B cell (primary cell): Measurements from ENCODE around the gene THUMPD1. TPM values are rescaled to one million over a fixed set of nuclear protein-coding genes. Genes with fewer than 3 reads are reported as not detected.

Source experiments
- ATAC-seq: fragments of 200-7000 bp; cut with Tn5 transposase; one replicate; pipeline ENCODE4 v1.10.0; 2021; ENCODE audit warnings: low read depth, mild to moderate bottlenecking, moderate number of reproducible peaks, moderate library complexity
- CTCF ChIA-PET: fragments of 350-600 bp; sonication (Branson Sonifier 250); formaldehyde crosslinking; loops from one replicate; lab custom pipeline; 2021; ENCODE audit warnings: antibody characterized with exemption, inconsistent platforms; lab: Charles Lee
- POLR2A ChIA-PET: fragments of 350-600 bp; sonication (Branson Sonifier 250); formaldehyde crosslinking; loops from one replicate; lab custom pipeline; 2021; ENCODE audit warnings: antibody characterized with exemption; lab: Charles Lee
- DNase-seq: peaks from one replicate; pipeline ENCODE4 v3.0.0; 2013
- H2AFZ ChIP-seq: 2 replicates; pipeline ENCODE4 v1.6.1; 2012; ENCODE audit warnings: mild to moderate bottlenecking, low read depth, low read length; ENCODE audit not compliant: insufficient read depth, poor library complexity, severe bottlenecking
- H3K27ac ChIP-seq, 2 donors: 1 replicate in 1 of 2; 2 replicates in 1 of 2; pipeline ENCODE4 v1.5.1; 2012 to 2013; ENCODE audit warnings: low read length in 2 of 2, mild to moderate bottlenecking in 2 of 2, moderate library complexity in 1 of 2
- H3K27me3 ChIP-seq, 4 experiments: fragments of 200-600 bp in 1 of 4; sonication (generic) in 1 of 4; replicated peaks in 1 of 4; 1 replicate in 2 of 4; 2 replicates in 2 of 4; pipeline versions ENCODE4 v1.6.1 to v1.7.0; 2013 to 2016; ENCODE audit warnings: low read length in 3 of 4, mild to moderate bottlenecking in 2 of 4, mixed read lengths in 1 of 4, moderate library complexity in 1 of 4; ENCODE audit not compliant: insufficient read depth in 4 of 4, control insufficient read depth in 3 of 4; ENCODE audit errors: control extremely low read depth in 1 of 4
- H3K36me3 ChIP-seq, 2 experiments: replicated peaks in 1 of 2; 1 replicate in 1 of 2; 2 replicates in 1 of 2; pipeline versions ENCODE4 v1.6.1 to v1.7.1; 2013; ENCODE audit warnings: low read length in 1 of 2; ENCODE audit not compliant: insufficient read depth in 2 of 2, control insufficient read depth in 1 of 2; ENCODE audit errors: control extremely low read depth in 1 of 2, extremely low read depth in 1 of 2
- H3K4me1 ChIP-seq, 2 donors: fragments of 200-600 bp in 1 of 2; sonication (generic) in 1 of 2; 1 replicate in 1 of 2; 2 replicates in 1 of 2; pipeline versions ENCODE4 v1.5.1 to v1.6.1; 2013 to 2017; ENCODE audit warnings: low read length in 2 of 2; ENCODE audit not compliant: control insufficient read depth in 2 of 2, insufficient read depth in 2 of 2
- H3K4me2 ChIP-seq: replicated peaks from 2 replicates; pipeline ENCODE3; 2012; ENCODE audit warnings: mild to moderate bottlenecking, low read depth, low read length; ENCODE audit not compliant: poor library complexity, severe bottlenecking
- H3K4me3 ChIP-seq, 5 experiments: fragments of 200-600 bp in 1 of 5; sonication (generic) in 1 of 5; 1 replicate in 3 of 5; 2 replicates in 2 of 5; pipeline versions ENCODE4 v1.5.1 to v1.7.0; 2011 to 2016; ENCODE audit warnings: low read length in 4 of 5, mild to moderate bottlenecking in 4 of 5, low read depth in 2 of 5, control low read depth in 1 of 5, moderate library complexity in 1 of 5; ENCODE audit not compliant: insufficient read depth in 1 of 5; ENCODE audit errors: control extremely low read depth in 1 of 5, extremely low read depth in 1 of 5
- H3K79me2 ChIP-seq: fragments of 200-600 bp; sonication (generic); one replicate; pipeline ENCODE4 v1.6.0; 2016; ENCODE audit warnings: low read length; ENCODE audit not compliant: control insufficient read depth, insufficient read depth
- H3K9ac ChIP-seq: fragments of 200-600 bp; sonication (generic); 2 replicates; pipeline ENCODE4 v1.6.1; 2017; ENCODE audit warnings: mild to moderate bottlenecking, low read length, moderate library complexity
- H3K9me3 ChIP-seq, 3 donors: one replicate each; pipeline versions ENCODE4 v1.6.1 to v1.7.1; 2013; ENCODE audit warnings: low read length in 2 of 3; ENCODE audit not compliant: control insufficient read depth in 2 of 3, insufficient read depth in 1 of 3; ENCODE audit errors: control extremely low read depth in 1 of 3
- H4K20me1 ChIP-seq: 2 replicates; pipeline ENCODE4 v1.6.0; 2012; ENCODE audit warnings: mild to moderate bottlenecking, low read length; ENCODE audit not compliant: insufficient read depth, control insufficient read depth, poor library complexity, severe bottlenecking
- H3K27ac Mint-ChIP-seq: one replicate; pipeline ENCODE4 v1.8.0; 2021; ENCODE audit warnings: mixed read lengths
- H3K27me3 Mint-ChIP-seq: one replicate; pipeline ENCODE4 v1.8.0; 2021; ENCODE audit warnings: mixed read lengths
- H3K4me1 Mint-ChIP-seq: one replicate; pipeline ENCODE4 v1.8.0; 2021; ENCODE audit warnings: mixed read lengths
- H3K4me3 Mint-ChIP-seq: one replicate; pipeline ENCODE4 v1.8.0; 2021; ENCODE audit warnings: mixed read lengths
- H3K9me3 Mint-ChIP-seq: one replicate; pipeline ENCODE4 v1.8.0; 2022; ENCODE audit warnings: mixed read lengths; ENCODE audit not compliant: insufficient read depth
- EZH2 ChIP-seq: IDR thresholded peaks from 2 replicates; pipeline ENCODE4 v1.6.1; 2012; ENCODE audit warnings: borderline replicate concordance, low read depth, mild to moderate bottlenecking, moderate library complexity, low read length; ENCODE audit not compliant: insufficient read depth, poor library complexity, severe bottlenecking
- WGBS: methylation state at CpG from one replicate; pipeline ENCODE4 v1.1.5; 2013; ENCODE audit warnings: missing lambda C conversion rate; ENCODE audit not compliant: insufficient coverage; 5-methylcytosine and 5-hydroxymethylcytosine counted together
- intact Hi-C: fragments of 100-400 bp; cut with micrococcal nuclease; formaldehyde crosslinking; loops from one replicate; pipeline ENCODE4 v1.10.0; 2022
- polyA plus RNA-seq: library from polyadenylated mRNA; depleted of rRNA; stranded (reverse); fragments of >200 nt; gene quantifications from 2 replicates; pipeline ENCODE4 v1.2.3, GENCODE V29; 2012
- small RNA-seq: library from RNA; depleted of rRNA; stranded (forward); fragments of <200 nt; gene quantifications from one replicate; pipeline ENCODE3, GENCODE V24; 2012; ENCODE audit warnings: low replicate concordance, low read depth; ENCODE audit not compliant: insufficient read length
- total RNA-seq, 2 donors: library from RNA; stranded (reverse); fragments of 120-200 nt in 1 of 2; gene quantifications; 1 replicate in 1 of 2; 2 replicates in 1 of 2; pipeline versions ENCODE4 v1.2.3 to v1.2.4, GENCODE V29; 2013 to 2022
- TF ChIP-seq, protein P1 (sequence below): fragments of 200-600 bp; IDR thresholded peaks from one replicate; pipeline ENCODE4 v1.8.0; 2022; ENCODE audit warnings: antibody characterized with exemption, mild to moderate bottlenecking

The THUMPD1 gene
- total and polyA plus RNA-seq, 2 donors (not counting 1 experiment from before 2014, with no cell fraction given) = 52.5 to 72.6 TPM

DNA sequence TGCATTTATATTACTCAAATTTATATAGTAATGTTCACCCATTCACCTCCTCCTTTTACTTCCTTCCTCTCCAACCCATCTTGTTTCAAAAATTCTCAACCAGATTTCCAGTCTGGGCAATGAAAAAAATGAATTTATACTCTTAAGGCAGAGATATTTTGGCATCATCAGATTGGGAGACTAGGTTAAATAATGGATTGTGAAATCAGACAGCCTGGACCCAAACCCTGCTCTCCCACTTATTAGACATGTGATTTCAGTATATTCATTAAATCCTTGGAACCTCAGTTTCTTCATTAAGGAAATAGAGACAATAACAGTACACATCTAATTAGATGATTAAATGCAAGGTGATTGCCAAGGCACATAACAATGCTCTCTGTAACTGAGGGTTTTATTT lies 52.0 kb downstream of the THUMPD1 start:
- Histone ChIP-seq H4K20me1 (no peaks in the 10 kb centered on the region), H3K27ac (no peak overlapping the region), H3K27me3 (no peaks in the 10 kb centered on the region), H3K9ac (no peak overlapping the region), H3K4me3 (no peak overlapping the region), H3K4me2 (no peak overlapping the region), H2AFZ (no peak overlapping the region), H3K79me2 (no peaks in the 10 kb centered on the region), H3K4me1 (peaks cover 0 to 10% of the 10 kb centered on the region in 2 donors), H3K36me3 (peaks cover 0 to 5% of the 10 kb centered on the region in 2 experiments), H3K9me3 (peaks cover 0 to 3% (median 0%) of the 10 kb centered on the region in 3 donors)
- POLR2A ChIA-PET = no interaction called here
- intact Hi-C loops = loop anchor here (10.0 kb wide), 1 partner anchor 85 kb away; no protein-coding TSS in a partner anchor
- no peak for DNase-seq
- H3K4me3 Mint-ChIP-seq = no peak overlapping the region
- no peak for ATAC-seq
- no peak for TF ChIP-seq EZH2
- TF ChIP-seq, protein P1, sequence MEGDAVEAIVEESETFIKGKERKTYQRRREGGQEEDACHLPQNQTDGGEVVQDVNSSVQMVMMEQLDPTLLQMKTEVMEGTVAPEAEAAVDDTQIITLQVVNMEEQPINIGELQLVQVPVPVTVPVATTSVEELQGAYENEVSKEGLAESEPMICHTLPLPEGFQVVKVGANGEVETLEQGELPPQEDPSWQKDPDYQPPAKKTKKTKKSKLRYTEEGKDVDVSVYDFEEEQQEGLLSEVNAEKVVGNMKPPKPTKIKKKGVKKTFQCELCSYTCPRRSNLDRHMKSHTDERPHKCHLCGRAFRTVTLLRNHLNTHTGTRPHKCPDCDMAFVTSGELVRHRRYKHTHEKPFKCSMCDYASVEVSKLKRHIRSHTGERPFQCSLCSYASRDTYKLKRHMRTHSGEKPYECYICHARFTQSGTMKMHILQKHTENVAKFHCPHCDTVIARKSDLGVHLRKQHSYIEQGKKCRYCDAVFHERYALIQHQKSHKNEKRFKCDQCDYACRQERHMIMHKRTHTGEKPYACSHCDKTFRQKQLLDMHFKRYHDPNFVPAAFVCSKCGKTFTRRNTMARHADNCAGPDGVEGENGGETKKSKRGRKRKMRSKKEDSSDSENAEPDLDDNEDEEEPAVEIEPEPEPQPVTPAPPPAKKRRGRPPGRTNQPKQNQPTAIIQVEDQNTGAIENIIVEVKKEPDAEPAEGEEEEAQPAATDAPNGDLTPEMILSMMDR = no peak
- no peak overlapping the region for H3K27ac Mint-ChIP-seq
- peaks cover 13% of the 10 kb centered on the region for H3K4me1 Mint-ChIP-seq
- H3K27me3 Mint-ChIP-seq = no peaks in the 10 kb centered on the region
- H3K9me3 Mint-ChIP-seq = peaks cover 3% of the 10 kb centered on the region
- CTCF ChIA-PET = interaction anchor here (0.9 to 1.0 kb wide), 2 partner anchors 12 to 87 kb away, joined by 3 read pairs; no protein-coding TSS in a partner anchor

DNA sequence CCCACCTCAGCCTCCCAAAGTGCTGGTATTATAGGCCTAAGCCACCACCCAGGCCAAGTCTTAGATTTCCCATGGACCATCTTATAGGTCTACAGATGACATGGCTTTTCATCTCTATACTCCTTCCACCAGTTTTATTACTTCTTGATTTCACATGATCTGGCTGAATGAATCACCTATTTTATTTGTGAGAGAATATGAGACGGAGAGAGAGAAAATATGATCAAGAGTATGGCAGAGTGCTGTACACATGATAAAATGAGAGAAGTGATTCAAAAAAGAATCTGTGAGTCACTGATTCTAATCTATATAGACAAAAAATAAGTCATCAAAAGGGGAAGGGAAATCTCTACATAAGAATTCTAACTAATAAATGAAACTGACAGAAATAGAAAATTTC lies 57.8 kb downstream of the THUMPD1 start:
- Histone ChIP-seq H3K27ac (no peak overlapping the region), H3K36me3 (peaks cover 1 to 37% of the 10 kb centered on the region in 2 experiments), H3K27me3 (no peaks in the 10 kb centered on the region), H3K4me1 (no peaks in the 10 kb centered on the region), H3K79me2 (peaks cover 3% of the 10 kb centered on the region), H3K4me3 (no peak overlapping the region), H2AFZ (no peak overlapping the region), H4K20me1 (no peaks in the 10 kb centered on the region), H3K9ac (no peak overlapping the region), H3K9me3 (peaks cover 0 to 3% (median 0%) of the 10 kb centered on the region in 3 donors), H3K4me2 (no peak overlapping the region)
- H3K27ac Mint-ChIP-seq = no peak overlapping the region
- no peak overlapping the region for H3K4me3 Mint-ChIP-seq
- peaks cover 3% of the 10 kb centered on the region for H3K27me3 Mint-ChIP-seq
- ATAC-seq (no peak), DNase-seq (no peak)
- ChIA-PET CTCF (no interaction called here), POLR2A (no interaction called here)
- TF ChIP-seq, protein P1 = no peak
- TF ChIP-seq EZH2 = no peak
- H3K9me3 Mint-ChIP-seq = no peaks in the 10 kb centered on the region
- intact Hi-C loops = no loop called here
- WGBS = no CpG with 5 or more reads among the region's 1 CpG
- H3K4me1 Mint-ChIP-seq = peaks cover 4% of the 10 kb centered on the region

Small RNA genes within 50 kb of the gene (small RNA-seq; reads per million reads assigned to genes)
- not detected for gene RNU6-944P

Other genes starting within 250 kb of the THUMPD1 start
- gene ACSM2B, start 165.5 kb downstream of the THUMPD1 start, total RNA-seq = not detected in 2 replicates
- gene ACSM2B, start 165.5 kb downstream of the THUMPD1 start, polyA plus RNA-seq = not detected in 2 replicates
- 0.99 and 2.1 TPM in 2 replicates for gene ACSM1, start 44.1 kb downstream of the THUMPD1 start, total RNA-seq
- 0.72 and 0.89 TPM in 2 replicates for gene ACSM1, start 44.1 kb downstream of the THUMPD1 start, polyA plus RNA-seq
- gene ACSM3, start 22.2 kb upstream of the THUMPD1 start, total RNA-seq = 76.3 and 84.2 TPM in 2 replicates
- gene ACSM3, start 22.2 kb upstream of the THUMPD1 start, polyA plus RNA-seq = 3.6 and 6.3 TPM in 2 replicates
- gene ERI2, start 64.7 kb upstream of the THUMPD1 start, total RNA-seq = 3.9 and 4.9 TPM in 2 replicates
- gene ERI2, start 64.7 kb upstream of the THUMPD1 start, polyA plus RNA-seq = 1.2 and 1.6 TPM in 2 replicates
- gene REXO5, start 64.7 kb upstream of the THUMPD1 start, total RNA-seq = 0.97 and 1.3 TPM in 2 replicates
- gene REXO5, start 64.7 kb upstream of the THUMPD1 start, polyA plus RNA-seq = 0.10 and 0.42 TPM in 2 replicates
- gene DCUN1D3, start 158.5 kb upstream of the THUMPD1 start, total RNA-seq = 5.0 and 5.7 TPM in 2 replicates
- gene DCUN1D3, start 158.5 kb upstream of the THUMPD1 start, polyA plus RNA-seq = 2.0 and 2.7 TPM in 2 replicates
- gene LYRM1, start 159.0 kb upstream of the THUMPD1 start, total RNA-seq = 19.0 and 21.8 TPM in 2 replicates
- gene LYRM1, start 159.0 kb upstream of the THUMPD1 start, polyA plus RNA-seq = 16.6 and 20.0 TPM in 2 replicates